ENCODE data around the gene HMX3. TPM values are rescaled to one million over a fixed set of nuclear protein-coding genes. Genes with fewer than 3 reads are reported as not detected.

HMX3 gene
- total RNA-seq, 4 donors from 2014 or later, result not detected

DNA sequence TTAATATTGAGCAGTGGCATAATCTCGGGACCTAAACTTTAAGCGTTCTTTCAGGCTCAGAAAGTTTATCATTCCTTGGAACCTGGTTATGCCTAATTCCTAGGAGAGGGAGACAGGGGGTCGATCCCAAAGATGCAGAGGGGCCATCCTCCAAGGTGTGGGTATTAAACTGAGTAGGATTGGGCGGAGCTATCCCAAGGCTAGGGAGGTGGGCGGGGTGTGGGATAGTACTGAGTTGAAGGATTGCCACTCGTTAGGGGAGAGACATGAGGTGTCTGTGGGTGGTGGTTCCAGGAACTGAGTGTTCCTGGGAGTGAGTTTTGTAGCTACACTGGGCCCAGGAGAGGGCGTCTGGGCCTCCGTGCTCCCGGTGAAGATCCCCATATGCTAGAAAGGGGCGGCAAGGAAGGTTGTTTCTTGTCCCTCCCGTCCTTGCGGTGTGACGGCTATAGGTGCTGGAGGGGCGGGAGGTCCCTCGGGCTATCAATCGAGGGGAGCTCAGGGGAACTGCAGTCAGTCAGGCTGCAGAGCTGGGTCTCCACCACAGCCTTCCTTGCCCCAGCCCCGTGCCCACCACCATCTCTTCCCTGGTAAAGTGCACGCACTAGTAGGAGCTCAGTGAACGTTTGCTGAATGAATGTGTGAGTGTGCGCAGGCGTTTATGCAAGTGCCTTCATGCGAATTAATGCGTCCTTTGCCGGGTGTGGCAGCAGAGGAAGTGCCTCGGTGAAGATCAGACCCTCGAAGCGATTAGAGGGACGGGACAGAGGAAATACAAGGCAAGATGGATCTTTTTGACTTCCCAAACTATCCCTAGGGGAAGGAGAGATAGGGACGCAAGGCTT, 9.1 kb downstream of the HMX3 start:
- TF ChIP-seq POLR2A (IDR thresholded peaks at IDR 0.05), result no peak
- no peak for TF ChIP-seq CTCF (IDR thresholded peaks at IDR 0.05)
- no peak overlapping the region for H3K4me3 ChIP-seq (ENCODE audit: low read depth, poor library complexity, severe bottlenecking)
- intact Hi-C loops (cut with DNase I; ENCODE audit: low total_unique reads), result no loop called here
- WGBS, 2 donors, result 2 to 4% methylated on average over 20 to 29 of the region's 29 CpGs
- DNase-seq (ENCODE audit: low spot score in 2 of 2), result no peak

DNA sequence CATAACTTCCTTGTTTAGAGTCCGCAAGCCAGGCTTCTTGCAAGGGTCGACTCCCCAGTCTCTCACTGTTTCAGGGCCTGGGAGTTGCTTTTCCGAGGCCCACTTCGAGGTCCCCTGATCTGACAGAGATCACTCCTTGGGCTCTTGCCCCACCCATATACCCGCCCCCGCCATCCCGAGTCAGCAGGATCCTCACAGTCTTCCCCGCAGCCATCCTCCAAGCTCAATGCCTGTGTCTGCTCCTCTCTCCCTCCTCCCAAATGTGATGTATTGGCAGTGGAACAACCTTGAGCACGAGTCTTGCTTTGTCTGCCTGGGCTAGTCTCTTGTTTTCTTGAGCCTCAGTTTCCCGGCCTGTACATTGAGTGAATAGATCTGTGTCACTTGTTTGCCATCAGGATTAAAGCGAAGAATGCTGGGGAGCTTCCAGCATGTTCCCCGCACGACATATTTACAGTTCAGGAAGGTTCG, 9.8 kb downstream of the HMX3 start:
- no peak for DNase-seq (ENCODE audit: low spot score in 2 of 2)
- TF ChIP-seq POLR2A (IDR thresholded peaks at IDR 0.05) (no peak), CTCF (IDR thresholded peaks at IDR 0.05) (no peak)
- intact Hi-C loops (cut with DNase I; ENCODE audit: low total_unique reads), result no loop called here
- no peak overlapping the region for H3K4me3 ChIP-seq (ENCODE audit: low read depth, poor library complexity, severe bottlenecking)
- WGBS, 2 donors, result 6% methylated on average over 14 of the region's 14 CpGs

DNA sequence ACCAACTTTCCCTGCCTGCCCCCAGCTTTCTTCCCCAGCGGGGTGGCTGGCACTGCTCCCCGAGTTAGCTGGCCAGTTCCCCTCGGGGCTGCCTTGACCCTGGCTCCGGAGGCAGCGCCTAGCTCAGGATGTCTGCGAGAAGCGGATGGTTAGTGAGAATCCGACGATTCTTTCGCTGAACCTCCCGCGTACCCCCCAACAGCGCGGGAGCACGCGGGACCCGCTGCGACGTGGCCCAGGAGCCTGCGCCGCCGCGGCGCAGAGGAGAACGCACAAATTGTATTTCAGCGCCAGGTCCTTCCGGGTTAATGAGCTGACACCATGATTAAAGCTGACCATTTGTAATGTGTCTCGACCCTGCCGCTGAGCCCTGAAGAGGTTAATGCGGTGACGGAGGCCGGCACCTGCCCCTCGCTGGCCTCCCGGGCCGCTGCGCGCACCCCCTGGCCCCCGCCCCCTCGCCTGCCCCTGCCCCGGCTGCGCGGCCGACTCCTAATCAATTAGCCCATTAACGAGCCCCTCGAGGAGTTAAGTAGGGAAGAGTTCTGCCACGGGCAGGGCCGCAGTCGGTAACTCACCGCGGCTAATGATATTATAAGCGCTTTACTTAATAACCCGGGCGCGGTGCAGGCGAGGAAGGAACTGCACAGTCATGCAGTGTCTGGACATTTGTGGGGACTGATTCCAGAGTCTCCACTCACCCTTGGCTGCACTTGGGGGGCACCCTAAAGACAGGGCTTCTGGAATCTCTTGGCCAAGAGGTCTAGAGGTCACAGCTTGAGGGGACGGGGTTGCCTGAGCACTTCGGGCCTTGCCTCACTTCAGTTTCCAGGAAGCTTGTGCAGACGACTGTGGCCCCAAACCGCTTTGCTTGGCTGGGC, 10.5 kb downstream of the HMX3 start:
- intact Hi-C loops (cut with DNase I; ENCODE audit: low total_unique reads), result no loop called here
- no peak overlapping the region for H3K4me3 ChIP-seq (ENCODE audit: low read depth, poor library complexity, severe bottlenecking)
- WGBS, 2 donors, result 3 to 16% methylated on average over 19 to 47 of the region's 59 CpGs
- TF ChIP-seq POLR2A (IDR thresholded peaks at IDR 0.05), result no peak
- no peak for TF ChIP-seq CTCF (IDR thresholded peaks at IDR 0.05)
- DNase-seq (ENCODE audit: low spot score in 2 of 2), result no peak

DNA sequence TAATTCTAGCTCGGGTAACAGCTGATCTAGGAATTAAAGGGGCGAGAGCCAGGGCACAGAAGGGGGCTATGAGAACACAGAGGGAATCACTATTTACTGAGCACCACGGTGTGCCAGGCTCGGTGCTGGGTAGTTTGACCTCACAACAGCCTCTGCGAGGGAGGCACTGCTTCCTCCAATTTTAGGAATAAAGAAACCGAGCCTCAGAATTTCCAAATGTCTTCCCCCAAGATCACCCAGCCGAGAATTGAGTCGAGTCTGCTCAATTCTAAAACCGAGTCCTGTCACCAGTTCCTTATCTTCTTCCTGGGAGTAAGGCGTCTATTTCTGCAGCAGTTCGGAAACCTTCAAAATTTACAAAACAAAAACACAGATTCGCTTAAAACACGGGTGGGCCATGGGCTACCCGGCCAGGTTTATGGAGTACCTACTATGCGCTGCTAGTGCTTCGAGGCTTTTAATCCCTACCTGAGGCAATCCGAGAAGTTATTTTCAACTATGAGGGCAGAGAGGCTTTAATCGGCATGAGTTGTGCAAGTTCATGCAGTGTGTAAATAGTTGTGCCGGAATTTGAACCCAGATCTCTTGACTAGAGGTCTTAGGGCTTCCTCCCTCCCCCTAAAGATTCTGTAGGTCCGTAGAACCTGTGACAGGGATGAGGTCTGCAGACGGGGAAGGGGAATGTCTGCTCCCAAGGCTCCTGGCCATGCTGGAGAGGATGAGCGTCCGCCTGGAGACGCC, 11.3 kb downstream of the HMX3 start:
- intact Hi-C loops (cut with DNase I; ENCODE audit: low total_unique reads), result no loop called here
- 24% methylated on average over 24 of the region's 24 CpGs for WGBS, 2 donors
- TF ChIP-seq POLR2A (IDR thresholded peaks at IDR 0.05) (no peak), CTCF (IDR thresholded peaks at IDR 0.05) (no peak)
- H3K4me3 ChIP-seq (ENCODE audit: low read depth, poor library complexity, severe bottlenecking), result no peak overlapping the region
- DNase-seq (ENCODE audit: low spot score in 2 of 2), result no peak

GRCh38 chr10:123147635-123148413, 12.1 kb downstream of the HMX3 start, which contains the start of gene HMX2:
Gene HMX2, plus strand, starts transcription at chr10:123148136. Its CDS starts 243 bp downstream, at chr10:123148379.
- no peak for TF ChIP-seq CTCF (IDR thresholded peaks at IDR 0.05)
- no peak for TF ChIP-seq POLR2A (IDR thresholded peaks at IDR 0.05)
- intact Hi-C loops (cut with DNase I; ENCODE audit: low total_unique reads), result no loop called here
- DNase-seq (ENCODE audit: low spot score in 2 of 2), result no peak
- WGBS, 2 donors, result 1% methylated on average over 31 to 46 of the region's 64 CpGs
- H3K4me3 ChIP-seq (ENCODE audit: low read depth, poor library complexity, severe bottlenecking), result no peak within 1 kb of the TSS

Measured in lower leg skin (tissue), 4 donors.